Endothelial cell of umbilical vein (primary cell): Measurements from ENCODE around the gene KRT33B. TPM values are rescaled to one million over a fixed set of nuclear protein-coding genes. Genes with fewer than 3 reads are reported as not detected.

Experiments used
- BruUV-seq: library from RNA; stranded (reverse); fragments of 400-500 nt; replicated peaks from 2 replicates; lab custom pipeline; 2021; lab: Mats Ljungman, UMichigan
- CTCF ChIA-PET: fragments of 300-600, 350-600 bp; sonication (Branson Sonifier 250); formaldehyde crosslinking; loops from one replicate; lab custom pipeline; 2021; ENCODE audit warnings: antibody characterized with exemption, inconsistent platforms; lab: Charles Lee
- POLR2A ChIA-PET: fragments of 300-600, 350-600 bp; sonication (Branson Sonifier 250); formaldehyde crosslinking; loops from one replicate; lab custom pipeline; 2021; ENCODE audit warnings: antibody characterized with exemption, inconsistent platforms; lab: Charles Lee
- DNase-seq: peaks from one replicate; pipeline ENCODE4 v3.0.0-alpha.2; 2011; ENCODE audit warnings: low read depth, low spot score
- FAIRE-seq: peaks from 2 replicates; lab custom pipeline; 2011; peaks lifted over from hg19 to GRCh38; lab: Jason Lieb, UNC
- H2AFZ ChIP-seq: 2 replicates; pipeline ENCODE4 v1.6.0; 2012; ENCODE audit warnings: low read depth, low read length, control low read depth, inconsistent platforms
- H3K27ac ChIP-seq: 2 replicates; pipeline ENCODE4 v1.5.1; 2011; ENCODE audit warnings: low read depth, mild to moderate bottlenecking, control low read depth, low read length, moderate library complexity; ENCODE audit not compliant: insufficient read depth
- H3K27me3 ChIP-seq, 2 experiments: 2 replicates each; pipeline versions ENCODE4 v1.6.0 to v1.6.1; 2011; ENCODE audit warnings: low read length in 2 of 2, mixed read lengths in 1 of 2; ENCODE audit not compliant: control insufficient read depth in 2 of 2, insufficient read depth in 2 of 2
- H3K36me3 ChIP-seq, 2 experiments: 2 replicates in 1 of 2; 3 replicates in 1 of 2; pipeline ENCODE4 v1.5.1; 2011; ENCODE audit warnings: low read length in 2 of 2, mild to moderate bottlenecking in 1 of 2, moderate library complexity in 1 of 2; ENCODE audit not compliant: control insufficient read depth in 2 of 2, insufficient read depth in 2 of 2; ENCODE audit errors: extremely low read depth in 1 of 2
- H3K4me1 ChIP-seq: 3 replicates; pipeline ENCODE4 v1.5.1; 2011; ENCODE audit warnings: mild to moderate bottlenecking, low read length; ENCODE audit not compliant: control insufficient read depth, insufficient read depth; ENCODE audit errors: extremely low read depth
- H3K4me2 ChIP-seq: 2 replicates; pipeline ENCODE4 v1.6.1; 2011; ENCODE audit warnings: low read length, control low read depth, mixed read lengths; ENCODE audit not compliant: insufficient read depth
- H3K4me3 ChIP-seq, 3 experiments: fragments of 200-600 bp in 1 of 3; sonication (generic), shearing (Covaris generic) in 1 of 3; replicated peaks in 1 of 3; 2 replicates each; pipeline ENCODE4 v1.5.1; 2011 to 2016; ENCODE audit warnings: control low read depth in 3 of 3, low read length in 3 of 3, mild to moderate bottlenecking in 2 of 3, inconsistent platforms in 1 of 3, low read depth in 1 of 3, moderate library complexity in 1 of 3; ENCODE audit not compliant: insufficient read depth in 1 of 3
- H3K79me2 ChIP-seq: 2 replicates; pipeline ENCODE4 v1.6.0; 2012; ENCODE audit warnings: low read length, inconsistent platforms; ENCODE audit not compliant: control insufficient read depth, insufficient read depth
- H3K9ac ChIP-seq: replicated peaks from 2 replicates; pipeline ENCODE3; 2011; ENCODE audit warnings: low read length, control low read depth; ENCODE audit not compliant: insufficient read depth; ENCODE audit errors: extremely low read depth
- H3K9me1 ChIP-seq: replicated peaks from 3 replicates; pipeline ENCODE4 v1.6.0; 2011; ENCODE audit warnings: mild to moderate bottlenecking, low read length; ENCODE audit not compliant: control insufficient read depth, insufficient read depth; ENCODE audit errors: extremely low read depth
- H3K9me3 ChIP-seq: replicated peaks from 2 replicates; pipeline ENCODE4 v1.5.1; 2012; ENCODE audit warnings: low read length, inconsistent platforms; ENCODE audit not compliant: control insufficient read depth, insufficient read depth
- H4K20me1 ChIP-seq: replicated peaks from 2 replicates; pipeline ENCODE3; 2011; ENCODE audit warnings: mild to moderate bottlenecking, low read length; ENCODE audit not compliant: control insufficient read depth, insufficient read depth; ENCODE audit errors: extremely low read depth
- CTCF ChIP-seq, 2 donors: IDR thresholded peaks; 1 replicate in 1 of 2; 2 replicates in 1 of 2; pipeline ENCODE4 v1.5.1; 2011; ENCODE audit warnings: low read length in 2 of 2, mild to moderate bottlenecking in 2 of 2, moderate library complexity in 2 of 2, control low read depth in 1 of 2, inconsistent platforms in 1 of 2, low read depth in 1 of 2; ENCODE audit not compliant: insufficient read depth in 1 of 2; ENCODE audit errors: extremely low read depth in 1 of 2
- EZH2 ChIP-seq: IDR thresholded peaks from 2 replicates; pipeline ENCODE4 v1.6.1; 2012; ENCODE audit warnings: borderline replicate concordance, low read depth, mild to moderate bottlenecking, moderate library complexity, low read length, inconsistent platforms; ENCODE audit not compliant: severe bottlenecking
- FOS ChIP-seq: IDR thresholded peaks from 2 replicates; pipeline ENCODE4 v1.6.1; 2011; ENCODE audit warnings: mild to moderate bottlenecking, low read length, moderate library complexity, borderline replicate concordance; ENCODE audit not compliant: insufficient read depth
- GATA2 ChIP-seq: IDR thresholded peaks from 2 replicates; pipeline ENCODE4 v1.7.0; 2011; ENCODE audit warnings: low read depth, mild to moderate bottlenecking, moderate library complexity, mixed read lengths, low read length; ENCODE audit not compliant: insufficient read length, insufficient read depth
- JUN ChIP-seq: IDR thresholded peaks from 2 replicates; pipeline ENCODE4 v1.6.1; 2011; ENCODE audit warnings: borderline replicate concordance, low read depth; ENCODE audit not compliant: insufficient read length, insufficient read depth
- MAX ChIP-seq: IDR thresholded peaks from 2 replicates; pipeline ENCODE4 v1.6.1; 2011; ENCODE audit not compliant: insufficient read depth, insufficient read length
- MYC ChIP-seq: IDR thresholded peaks from one replicate; pipeline ENCODE4 v1.6.1; 2011; ENCODE audit warnings: mild to moderate bottlenecking, low read depth, low read length
- POLR2A ChIP-seq: IDR thresholded peaks from 2 replicates; pipeline ENCODE4 v1.6.1; 2012; ENCODE audit warnings: low read depth, mild to moderate bottlenecking, control low read depth, low read length
- POLR2AphosphoS5 ChIP-seq: IDR thresholded peaks from 2 replicates; pipeline ENCODE4 v1.6.1; 2012; ENCODE audit warnings: low read depth, mild to moderate bottlenecking, control low read depth, low read length, moderate library complexity; ENCODE audit not compliant: insufficient read depth
- dilution Hi-C: fragments of 300-500 bp; cut with MboI; formaldehyde crosslinking; loops from one replicate; pipeline ENCODE4 v1.15.0; 2019; ENCODE audit warnings: low sequenced_read_pairs; ENCODE audit not compliant: extremely low pct_ligation_motif_present
- intact Hi-C: fragments of 100-400 bp; cut with micrococcal nuclease; formaldehyde crosslinking; loops from one replicate; pipeline ENCODE4 v1.10.0; 2022
- polyA plus RNA-seq, 4 experiments: library from polyadenylated mRNA; depleted of rRNA in 3 of 4; stranded (reverse) in 3 of 4; unstranded in 1 of 4; fragments of >200 nt; gene quantifications; 2 replicates each; pipeline versions ENCODE4 v1.2.1 to v1.2.3, GENCODE V29; 2011 to 2012; ENCODE audit warnings: missing spikeins in 1 of 4
- total RNA-seq: library from RNA; stranded (reverse); gene quantifications from 2 replicates; pipeline ENCODE4 v1.2.3, GENCODE V29; 2021

The KRT33B gene
- total and polyA plus RNA-seq, 2 donors (not counting 3 experiments of a cell fraction or from before 2014, with no cell fraction given), result not detected

GRCh38 chr17:41331606-41332005, 38.0 kb downstream of the KRT33B start:
- no TSS peak for BruUV-seq
- FAIRE-seq (no peak), DNase-seq (no peak)
- TF ChIP-seq MAX (no peak), GATA2 (no peak), CTCF (IDR thresholded peaks at IDR 0.05; ENCODE audit: extremely low read depth in 1 of 2, insufficient read depth in 1 of 2, low read depth in 1 of 2, low read length in 2 of 2) (no peak), POLR2AphosphoS5 (no peak), EZH2 (no peak), MYC (no peak), POLR2A (no peak), JUN (no peak), FOS (no peak)
- H3K9ac ChIP-seq, result no peak overlapping the region
- ChIA-PET CTCF (interaction anchor here (1.1 to 3.9 kb wide), 6 partner anchors 9 to 422 kb away, joined by 3 to 16 read pairs (median 6); no protein-coding TSS in a partner anchor), POLR2A (no interaction called here)
- H3K4me2 ChIP-seq, result no peak overlapping the region
- H2AFZ ChIP-seq, result no peak overlapping the region
- no peaks in the 10 kb centered on the region for H3K36me3 ChIP-seq
- no peak overlapping the region for H3K4me3 ChIP-seq
- H3K4me1 ChIP-seq, result no peaks in the 10 kb centered on the region
- H4K20me1 ChIP-seq, result no peaks in the 10 kb centered on the region
- no peak overlapping the region for H3K27ac ChIP-seq
- H3K27me3 ChIP-seq, result no peaks in the 10 kb centered on the region
- no peaks in the 10 kb centered on the region for H3K79me2 ChIP-seq
- dilution Hi-C loops (no loop called here), intact Hi-C loops (no loop called here)
- H3K9me1 ChIP-seq, result no peaks in the 10 kb centered on the region
- H3K9me3 ChIP-seq, result no peaks in the 10 kb centered on the region
